AG09319 (cell line): ENCODE data around the gene UBE2C.
"Not testable (repeated sequence)": the region's sequence is repeated elsewhere in the genome, so short reads cannot be mapped to it uniquely, and the experiment has no call there.

Experiments
- DNase-seq: peaks from one replicate; pipeline ENCODE4 v3.0.0-alpha.2; 2010; ENCODE audit warnings: low read depth; ENCODE audit errors: extremely low read depth
- TF ChIP-seq, protein P1 (sequence below): IDR thresholded peaks from 2 replicates; pipeline ENCODE4 v1.5.1; 2011; ENCODE audit warnings: low read depth, mild to moderate bottlenecking, inconsistent platforms, low read length, moderate library complexity

UBE2C gene

DNA sequence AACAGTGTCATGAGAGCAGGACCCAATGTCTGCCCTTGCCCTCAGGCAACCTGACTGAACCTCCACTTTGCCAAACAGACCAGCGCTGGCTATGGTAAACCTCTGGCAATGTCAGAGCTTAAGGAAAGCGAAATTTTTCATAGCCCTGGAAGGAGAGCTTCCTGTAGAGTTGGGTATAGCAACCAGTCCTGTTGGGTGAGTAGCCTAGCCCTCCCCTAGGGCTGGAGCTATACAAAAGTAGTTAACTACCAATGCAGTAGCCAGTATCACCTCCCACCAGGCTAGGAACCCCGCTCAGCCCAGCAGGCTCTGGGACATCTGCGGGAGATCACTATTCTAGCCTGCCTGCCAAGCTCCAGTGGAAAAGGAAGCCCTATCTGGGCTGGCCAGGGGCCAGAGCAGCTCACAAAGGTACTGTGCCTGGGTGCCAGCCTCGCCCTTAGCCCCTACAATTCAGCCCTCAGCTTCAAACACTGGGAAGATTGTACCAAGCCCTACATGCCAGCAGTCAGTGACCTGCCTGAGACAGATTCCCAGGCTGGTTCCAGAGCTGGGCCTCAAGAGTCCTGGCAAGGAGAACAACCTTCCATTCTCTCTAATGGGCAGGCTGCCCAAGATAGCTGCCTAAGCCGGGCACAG, 28.7 kb upstream of the UBE2C start:
- TF ChIP-seq, protein P1, sequence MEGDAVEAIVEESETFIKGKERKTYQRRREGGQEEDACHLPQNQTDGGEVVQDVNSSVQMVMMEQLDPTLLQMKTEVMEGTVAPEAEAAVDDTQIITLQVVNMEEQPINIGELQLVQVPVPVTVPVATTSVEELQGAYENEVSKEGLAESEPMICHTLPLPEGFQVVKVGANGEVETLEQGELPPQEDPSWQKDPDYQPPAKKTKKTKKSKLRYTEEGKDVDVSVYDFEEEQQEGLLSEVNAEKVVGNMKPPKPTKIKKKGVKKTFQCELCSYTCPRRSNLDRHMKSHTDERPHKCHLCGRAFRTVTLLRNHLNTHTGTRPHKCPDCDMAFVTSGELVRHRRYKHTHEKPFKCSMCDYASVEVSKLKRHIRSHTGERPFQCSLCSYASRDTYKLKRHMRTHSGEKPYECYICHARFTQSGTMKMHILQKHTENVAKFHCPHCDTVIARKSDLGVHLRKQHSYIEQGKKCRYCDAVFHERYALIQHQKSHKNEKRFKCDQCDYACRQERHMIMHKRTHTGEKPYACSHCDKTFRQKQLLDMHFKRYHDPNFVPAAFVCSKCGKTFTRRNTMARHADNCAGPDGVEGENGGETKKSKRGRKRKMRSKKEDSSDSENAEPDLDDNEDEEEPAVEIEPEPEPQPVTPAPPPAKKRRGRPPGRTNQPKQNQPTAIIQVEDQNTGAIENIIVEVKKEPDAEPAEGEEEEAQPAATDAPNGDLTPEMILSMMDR: no peak

DNA sequence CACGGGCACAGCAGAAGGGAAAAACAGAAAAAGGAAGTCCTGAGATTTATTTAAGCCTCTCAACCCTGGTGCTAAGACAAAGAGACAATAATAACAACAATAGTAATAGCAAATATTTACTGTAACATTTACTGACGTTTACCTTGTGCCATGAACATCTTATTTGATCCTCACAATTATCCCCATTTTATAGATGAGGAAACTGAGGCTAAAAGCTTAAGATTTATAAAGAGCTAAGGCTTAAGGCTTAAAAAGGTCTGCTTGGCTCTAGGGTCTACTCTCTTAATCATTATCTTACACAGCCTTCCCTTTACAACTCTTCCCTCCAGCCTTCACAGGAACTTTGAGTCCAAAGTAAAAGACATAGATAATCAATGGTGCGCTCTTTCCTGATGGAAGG, 24.1 kb upstream of the UBE2C start:
- DNase-seq: no peak
- TF ChIP-seq, protein P1: no peak

More for the DNA sequence above, 28.7 kb upstream of the UBE2C start:
- DNase-seq: no peak

DNA sequence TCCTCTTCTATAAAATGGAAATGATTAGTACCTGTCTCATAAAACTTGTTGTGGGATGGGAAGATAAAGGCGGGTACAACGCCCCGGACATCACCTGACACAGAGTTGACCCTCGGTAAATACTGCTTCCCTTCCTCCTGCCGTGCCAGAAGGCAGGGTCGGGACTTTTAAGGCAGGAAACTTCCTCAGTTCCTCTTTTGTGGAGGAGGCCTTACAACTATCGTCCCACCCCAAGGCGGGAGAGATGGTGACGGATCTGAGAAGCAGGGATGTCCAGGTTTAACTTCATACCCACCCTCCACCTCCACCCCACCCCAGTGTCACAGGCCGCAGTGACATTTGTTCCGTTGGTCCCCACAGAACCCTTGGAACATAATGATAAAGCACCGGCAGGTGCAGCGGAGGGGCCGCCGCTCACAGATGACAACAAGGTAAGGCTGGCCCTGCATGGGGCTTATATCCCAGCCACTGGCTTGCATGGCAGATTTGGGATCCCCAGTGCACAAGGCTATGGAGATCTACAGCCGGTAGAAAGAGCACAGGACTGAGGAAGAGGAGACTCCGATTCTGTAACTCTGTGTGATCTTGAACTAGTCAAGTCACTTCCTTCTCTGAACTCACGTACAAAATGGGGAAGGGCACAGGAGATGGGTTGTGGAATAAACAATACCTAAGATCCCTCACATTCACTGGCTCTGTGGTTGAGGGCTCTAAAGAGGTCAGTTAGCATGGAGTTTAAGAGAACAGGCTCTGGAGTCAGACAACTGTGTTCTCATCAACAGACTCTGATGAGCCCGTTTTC, 19.9 kb upstream of the UBE2C start:
- TF ChIP-seq, protein P1: no peak
- DNase-seq: no peak

DNA sequence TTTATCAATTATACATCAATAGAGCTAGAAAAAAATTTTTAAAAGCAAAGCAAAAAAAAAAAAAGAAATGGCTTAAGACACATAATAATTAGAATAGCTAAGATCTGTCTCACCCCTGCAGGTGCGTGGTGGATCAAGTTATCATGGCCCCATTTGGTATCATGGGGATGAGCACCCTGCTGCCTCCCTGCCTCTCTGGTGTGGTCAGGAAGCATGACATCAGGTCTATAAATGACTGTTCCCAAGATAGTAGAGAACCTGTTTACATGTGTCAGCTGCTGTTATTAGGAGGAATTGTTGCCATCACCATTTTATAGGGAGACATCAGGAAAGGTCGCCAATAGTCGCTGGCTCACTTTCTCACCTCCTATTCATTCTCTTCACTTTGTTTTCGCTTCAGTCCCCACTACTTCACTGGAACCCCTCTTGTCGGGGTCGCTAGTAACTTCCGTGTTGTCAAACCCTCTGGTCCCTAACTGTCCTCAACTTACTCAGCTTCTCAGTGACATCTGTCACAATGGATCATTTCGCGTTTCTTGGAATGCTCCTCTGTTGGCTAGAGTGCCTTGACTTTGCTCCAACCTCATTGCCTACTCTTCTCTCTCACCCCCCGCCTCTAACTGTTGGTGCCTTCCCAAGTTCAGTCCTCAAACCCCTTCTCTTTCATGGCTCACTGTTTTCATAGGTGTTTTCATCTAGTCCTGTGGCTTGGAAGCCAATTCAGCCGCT, 15.9 kb upstream of the UBE2C start:
- TF ChIP-seq, protein P1: no peak
- DNase-seq: no peak

DNA sequence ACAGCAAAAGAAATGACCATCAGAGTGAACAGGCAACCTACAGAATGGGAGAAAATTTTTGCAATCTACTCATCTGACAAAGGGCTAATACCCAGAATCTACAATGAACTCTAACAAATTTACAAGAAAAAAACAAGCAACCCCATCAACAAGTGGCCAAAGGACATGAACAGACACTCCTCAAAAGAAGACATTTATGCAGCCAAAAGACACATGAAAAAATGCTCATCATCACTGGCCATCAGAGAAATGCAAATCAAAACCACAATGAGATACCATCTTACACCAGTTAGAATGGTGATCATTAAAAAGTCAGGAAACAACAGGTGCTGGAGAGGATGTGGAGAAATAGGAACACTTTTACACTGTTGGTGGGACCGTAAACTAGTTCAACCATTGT, 14.9 kb upstream of the UBE2C start:
- DNase-seq: not testable (repeated sequence)

DNA sequence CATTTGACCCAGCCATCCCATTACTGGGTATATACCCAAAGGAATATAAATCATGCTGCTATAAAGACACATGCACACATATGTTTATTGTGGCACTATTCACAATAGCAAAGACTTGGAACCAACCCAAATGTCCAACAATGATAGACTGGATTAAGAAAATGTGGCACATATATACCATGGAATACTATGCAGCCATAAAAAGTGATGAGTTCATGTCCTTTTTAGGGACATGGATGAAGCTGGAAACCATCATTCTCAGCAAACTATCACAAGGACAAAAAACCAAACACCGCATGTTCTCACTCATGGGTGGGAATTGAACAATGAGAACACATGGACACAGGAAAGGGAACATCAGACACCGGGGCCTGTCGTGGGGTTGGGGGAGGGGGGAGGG, 14.5 kb upstream of the UBE2C start:
- not testable (repeated sequence) for DNase-seq

DNA sequence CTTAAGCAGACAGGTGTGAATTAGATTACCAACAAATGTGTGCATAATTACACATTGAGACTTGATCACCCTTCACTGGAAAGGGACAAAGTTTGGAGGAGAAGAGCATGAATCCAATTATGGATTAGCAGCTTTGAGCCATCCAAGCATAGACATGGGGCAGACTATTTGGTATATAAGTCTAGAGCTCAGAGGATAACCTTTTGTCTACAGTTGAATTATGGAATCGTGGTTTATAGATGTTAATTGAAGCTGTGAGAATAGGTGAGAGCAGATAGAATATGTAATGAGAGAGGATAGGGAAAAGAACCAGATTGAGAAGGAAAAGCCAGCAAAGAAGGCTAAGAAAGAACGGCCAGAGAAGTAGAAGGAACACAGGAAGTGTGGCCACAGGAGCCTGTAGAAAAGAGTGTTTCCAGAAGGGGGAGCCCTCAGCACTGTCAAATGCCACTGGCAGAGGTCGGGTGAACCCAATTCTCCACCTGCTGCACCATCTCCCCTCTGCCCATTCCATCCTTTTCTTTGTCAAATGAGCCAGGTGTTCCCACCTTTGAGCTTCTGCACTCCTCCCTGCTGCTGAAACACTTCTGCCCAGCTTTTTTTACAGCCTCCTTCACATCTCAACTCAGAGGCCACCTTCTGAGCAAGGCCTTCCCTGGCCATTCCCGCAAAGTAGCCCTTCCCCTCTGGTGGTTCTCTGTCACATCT, 13.4 kb upstream of the UBE2C start:
- TF ChIP-seq, protein P1: peak; percentile 80
- DNase-seq: no peak

DNA sequence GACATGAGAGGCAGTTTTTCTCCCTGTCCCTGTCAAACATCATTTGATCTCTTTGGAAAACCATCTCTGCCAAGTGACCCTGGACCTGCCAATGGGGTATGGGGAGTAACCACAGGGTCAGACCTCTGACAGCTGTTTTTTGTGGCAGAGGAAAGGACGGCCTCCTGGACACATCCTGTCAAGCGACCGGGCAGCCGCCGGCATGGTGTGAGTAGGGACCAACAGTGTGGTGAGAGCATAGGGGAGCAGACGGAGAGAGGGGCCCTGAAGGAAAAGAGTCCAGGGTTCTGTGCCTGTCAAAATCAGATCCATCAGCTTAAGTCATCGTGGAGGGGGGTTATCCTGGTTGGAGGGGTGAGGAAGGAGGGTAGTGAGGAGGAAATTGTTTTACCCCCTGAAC, 10.6 kb upstream of the UBE2C start:
- TF ChIP-seq, protein P1: no peak
- no peak for DNase-seq
